Uterus (tissue), 4 donors: ENCODE measurements around the gene SIX2. TPM values are rescaled to one million over a fixed set of nuclear protein-coding genes. Genes with fewer than 3 reads are reported as not detected.

Experiments used
- DNase-seq, 2 donors: peaks; one replicate each; pipeline ENCODE4 v3.0.0-alpha.2; 2019 to 2020
- H3K27ac ChIP-seq, 2 donors: fragments of 200-600 bp; sonication (generic); 1 replicate in 1 of 2; 2 replicates in 1 of 2; pipeline ENCODE4 v1.5.1; 2016 to 2018
- H3K27me3 ChIP-seq, 2 donors: fragments of 200-600 bp; sonication (generic); one replicate each; pipeline ENCODE4 v1.5.1; 2018 to 2019; ENCODE audit warnings: control low read depth in 1 of 2
- H3K36me3 ChIP-seq, 2 donors: fragments of 200-600 bp; sonication (generic); one replicate each; pipeline ENCODE4 v1.5.1; 2019; ENCODE audit warnings: control low read depth in 1 of 2
- H3K4me1 ChIP-seq, 2 donors: fragments of 200-600 bp; sonication (generic); one replicate each; pipeline ENCODE4 v1.5.1; 2018 to 2019; ENCODE audit warnings: control low read depth in 1 of 2
- H3K4me3 ChIP-seq, 2 donors: fragments of 200-600 bp; sonication (generic); 1 replicate in 1 of 2; 2 replicates in 1 of 2; pipeline ENCODE4 v1.5.1; 2018 to 2019; ENCODE audit warnings: mild to moderate bottlenecking in 1 of 2
- H3K9me3 ChIP-seq, 2 donors: fragments of 200-600 bp; sonication (generic); one replicate each; pipeline ENCODE4 v1.5.1; 2019; ENCODE audit warnings: control low read depth in 1 of 2
- POLR2A ChIP-seq, 2 donors: fragments of 450-650 bp; IDR thresholded peaks; one replicate each; pipeline ENCODE4 v1.6.1; 2016; ENCODE audit warnings: antibody characterized with exemption in 2 of 2, mild to moderate bottlenecking in 1 of 2, moderate library complexity in 1 of 2
- intact Hi-C: fragments of 100-400 bp; cut with DNase I; formaldehyde crosslinking; loops from one replicate; pipeline ENCODE4 v1.15.1; 2023; ENCODE audit warnings: low total_unique reads
- total RNA-seq, 4 donors: library from RNA; depleted of rRNA in 3 of 4; stranded (reverse); fragments of >200 nt in 3 of 4; gene quantifications; one replicate each; pipeline versions ENCODE4 v1.1.0 to v1.2.4, GENCODE V29; 2014 to 2023
- TF ChIP-seq, protein P1 (sequence below), 4 experiments: fragments of 200-600 bp in 2 of 4; fragments of 450-650 bp in 2 of 4; sonication (generic) in 2 of 4; IDR thresholded peaks; one replicate each; pipeline ENCODE4 v1.5.1; 2016 to 2019; ENCODE audit warnings: antibody characterized with exemption in 4 of 4, mild to moderate bottlenecking in 2 of 4, moderate library complexity in 1 of 4
- donor health status: DM: yes; HTN: yes; CAD: no.

The SIX2 gene
- total RNA-seq, 4 donors from 2014 or later, result 0.24 to 0.48 TPM; not detected in 2

DNA sequence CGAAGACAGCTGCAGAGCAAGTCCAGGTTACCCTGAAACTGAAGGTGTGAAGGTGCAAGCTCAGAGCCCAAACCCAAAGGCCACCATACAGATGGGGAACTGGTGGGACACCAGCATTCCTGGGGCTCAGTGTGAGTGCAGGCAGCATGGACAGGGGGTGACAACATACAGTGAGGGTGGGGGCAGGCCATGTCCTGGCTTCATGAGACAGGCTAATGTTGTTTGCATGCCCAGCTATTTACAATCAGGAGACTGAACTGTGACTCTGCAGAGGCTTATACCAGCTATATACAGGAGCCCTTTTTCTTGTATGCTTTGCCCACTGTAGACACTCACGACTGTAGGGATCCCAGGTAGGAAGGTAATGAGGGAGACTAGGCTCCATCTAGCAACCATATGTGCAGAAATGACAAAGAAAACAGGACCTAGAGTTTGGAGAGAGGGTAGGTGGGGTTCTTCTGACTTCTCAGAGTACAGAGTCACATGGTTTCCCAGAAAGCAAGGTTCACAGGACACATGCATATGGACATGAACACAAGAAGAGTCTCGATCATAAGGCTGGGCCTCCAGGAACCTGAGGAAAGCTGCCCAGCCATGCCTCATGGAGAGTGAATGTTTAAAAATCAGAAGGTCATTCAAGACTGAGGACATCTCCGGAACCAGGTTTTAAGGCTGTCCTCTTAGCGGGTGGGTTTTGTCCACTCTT is 41.4 kb downstream of the SIX2 start:
- intact Hi-C loops, result no loop called here
- Histone ChIP-seq H3K27ac (no peak overlapping the region), H3K27me3 (no peaks in the 10 kb centered on the region), H3K9me3 (no peaks in the 10 kb centered on the region), H3K36me3 (no peaks in the 10 kb centered on the region), H3K4me1 (no peaks in the 10 kb centered on the region), H3K4me3 (no peak overlapping the region)
- no peak for DNase-seq
- no peak for TF ChIP-seq POLR2A (IDR thresholded peaks at IDR 0.05)
- TF ChIP-seq, protein P1, sequence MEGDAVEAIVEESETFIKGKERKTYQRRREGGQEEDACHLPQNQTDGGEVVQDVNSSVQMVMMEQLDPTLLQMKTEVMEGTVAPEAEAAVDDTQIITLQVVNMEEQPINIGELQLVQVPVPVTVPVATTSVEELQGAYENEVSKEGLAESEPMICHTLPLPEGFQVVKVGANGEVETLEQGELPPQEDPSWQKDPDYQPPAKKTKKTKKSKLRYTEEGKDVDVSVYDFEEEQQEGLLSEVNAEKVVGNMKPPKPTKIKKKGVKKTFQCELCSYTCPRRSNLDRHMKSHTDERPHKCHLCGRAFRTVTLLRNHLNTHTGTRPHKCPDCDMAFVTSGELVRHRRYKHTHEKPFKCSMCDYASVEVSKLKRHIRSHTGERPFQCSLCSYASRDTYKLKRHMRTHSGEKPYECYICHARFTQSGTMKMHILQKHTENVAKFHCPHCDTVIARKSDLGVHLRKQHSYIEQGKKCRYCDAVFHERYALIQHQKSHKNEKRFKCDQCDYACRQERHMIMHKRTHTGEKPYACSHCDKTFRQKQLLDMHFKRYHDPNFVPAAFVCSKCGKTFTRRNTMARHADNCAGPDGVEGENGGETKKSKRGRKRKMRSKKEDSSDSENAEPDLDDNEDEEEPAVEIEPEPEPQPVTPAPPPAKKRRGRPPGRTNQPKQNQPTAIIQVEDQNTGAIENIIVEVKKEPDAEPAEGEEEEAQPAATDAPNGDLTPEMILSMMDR (IDR thresholded peaks at IDR 0.05), result no peak

DNA sequence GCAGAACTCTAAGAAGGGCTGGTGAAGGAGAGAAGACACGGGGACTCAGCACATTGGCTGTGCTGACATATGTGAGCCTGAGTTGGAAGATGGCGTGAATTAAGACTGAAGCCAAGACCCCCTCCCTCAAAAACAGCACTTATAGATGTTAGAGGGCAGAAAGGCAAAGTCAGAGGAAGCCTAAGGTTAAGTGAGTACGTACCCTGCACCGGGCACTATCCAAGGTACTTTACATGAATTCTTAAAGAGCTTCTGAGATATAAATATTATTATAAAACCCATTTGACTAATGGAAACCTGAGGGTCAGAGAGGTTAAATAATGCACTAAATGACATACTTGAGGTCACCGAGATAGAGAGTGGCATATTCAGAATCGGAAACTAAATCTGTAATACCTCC is 42.2 kb downstream of the SIX2 start:
- no peaks in the 10 kb centered on the region for H3K4me1 ChIP-seq
- no peak overlapping the region for H3K27ac ChIP-seq
- no peaks in the 10 kb centered on the region for H3K36me3 ChIP-seq
- H3K27me3 ChIP-seq, result no peaks in the 10 kb centered on the region
- no peak for DNase-seq
- intact Hi-C loops, result no loop called here
- TF ChIP-seq POLR2A (IDR thresholded peaks at IDR 0.05), result no peak
- TF ChIP-seq, protein P1 (IDR thresholded peaks at IDR 0.05), result no peak
- no peaks in the 10 kb centered on the region for H3K9me3 ChIP-seq
- H3K4me3 ChIP-seq, result no peak overlapping the region

DNA sequence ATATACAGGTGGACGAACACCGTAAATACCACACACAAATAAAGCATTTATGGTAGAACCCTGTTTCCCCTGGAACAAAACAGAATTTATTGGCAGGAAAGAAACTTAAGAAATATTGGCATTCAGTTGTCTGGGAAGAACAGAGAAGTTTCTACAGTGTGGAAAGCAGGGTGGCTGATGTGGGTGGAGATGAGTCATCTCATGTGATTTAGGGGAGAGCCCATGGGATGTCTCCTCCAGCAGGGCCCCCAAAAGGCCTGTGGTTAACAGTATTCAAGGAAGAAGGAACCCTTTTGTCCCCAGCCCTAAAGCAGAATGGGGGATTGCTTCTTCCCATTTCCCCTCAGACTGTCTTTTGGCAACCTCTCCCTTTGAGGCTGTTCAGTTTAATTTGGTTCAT is 43.6 kb downstream of the SIX2 start:
- no peak for DNase-seq
- Histone ChIP-seq H3K27me3 (no peaks in the 10 kb centered on the region), H3K9me3 (no peaks in the 10 kb centered on the region), H3K36me3 (no peaks in the 10 kb centered on the region), H3K27ac (no peak overlapping the region), H3K4me3 (no peak overlapping the region), H3K4me1 (no peaks in the 10 kb centered on the region)
- intact Hi-C loops, result no loop called here
- TF ChIP-seq, protein P1 (IDR thresholded peaks at IDR 0.05), result no peak
- no peak for TF ChIP-seq POLR2A (IDR thresholded peaks at IDR 0.05)

DNA sequence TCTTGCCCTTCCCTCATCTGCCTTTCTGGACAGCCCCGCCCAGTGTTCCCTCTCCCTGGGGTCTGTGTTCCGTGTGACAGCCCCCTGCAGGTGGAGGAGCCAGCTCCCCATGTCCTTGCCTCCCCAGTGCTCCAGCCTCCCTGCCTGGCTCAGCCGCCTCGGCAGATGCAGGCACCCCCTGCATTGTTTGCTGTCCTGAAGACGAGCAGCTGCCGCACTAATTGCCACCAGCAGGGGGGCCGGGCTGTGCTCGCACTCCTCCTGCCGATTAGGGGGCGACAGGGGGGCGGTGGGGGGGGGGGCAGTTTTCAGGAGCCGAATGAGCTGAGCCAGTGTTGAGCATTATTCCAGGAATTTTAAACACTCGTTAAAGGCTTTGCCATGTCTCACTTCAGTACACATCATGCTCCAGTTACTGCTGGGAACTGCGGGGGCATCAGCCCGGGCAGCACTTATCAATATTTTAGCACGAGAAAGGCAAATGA is 44.5 kb downstream of the SIX2 start:
- Histone ChIP-seq H3K27me3 (no peaks in the 10 kb centered on the region), H3K4me3 (no peak overlapping the region), H3K27ac (no peak overlapping the region), H3K4me1 (no peaks in the 10 kb centered on the region), H3K9me3 (no peaks in the 10 kb centered on the region), H3K36me3 (no peaks in the 10 kb centered on the region)
- TF ChIP-seq, protein P1 (IDR thresholded peaks at IDR 0.05), result no peak
- TF ChIP-seq POLR2A (IDR thresholded peaks at IDR 0.05), result no peak
- no peak for DNase-seq
- intact Hi-C loops, result no loop called here

DNA sequence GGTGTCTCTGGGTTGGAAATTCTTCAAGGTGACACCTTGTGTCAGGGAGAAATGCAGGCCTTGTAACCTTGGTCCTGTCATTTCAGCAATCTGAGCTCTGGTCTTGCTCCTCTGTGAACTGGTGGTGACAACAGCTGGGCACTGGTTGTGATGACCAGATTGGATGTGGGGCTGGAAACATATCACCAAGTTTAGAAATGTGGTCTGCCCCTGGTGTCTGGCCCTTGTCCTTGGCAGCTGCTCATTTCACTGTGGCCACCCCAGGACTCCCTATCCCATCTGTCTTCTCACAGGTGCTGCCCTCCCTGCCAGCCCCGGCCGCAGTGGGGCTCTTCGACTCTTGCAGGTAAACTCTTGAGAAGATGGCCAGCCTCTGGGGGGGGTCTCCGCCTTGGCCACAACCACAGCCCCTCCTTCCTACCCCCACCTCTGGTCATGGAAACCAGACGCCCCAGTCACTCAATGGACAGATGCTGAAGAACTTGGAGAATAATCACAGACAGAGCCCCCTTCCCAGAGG is 47.0 kb downstream of the SIX2 start:
- H3K27me3 ChIP-seq, result no peaks in the 10 kb centered on the region
- DNase-seq, result no peak
- intact Hi-C loops, result no loop called here

More for the DNA sequence above, 47.0 kb downstream of the SIX2 start:
- no peaks in the 10 kb centered on the region for H3K9me3 ChIP-seq
- no peak for TF ChIP-seq POLR2A (IDR thresholded peaks at IDR 0.05)
- TF ChIP-seq, protein P1 (IDR thresholded peaks at IDR 0.05), result no peak
- no peaks in the 10 kb centered on the region for H3K36me3 ChIP-seq
- no peak overlapping the region for H3K4me3 ChIP-seq
- H3K4me1 ChIP-seq, result no peaks in the 10 kb centered on the region
- H3K27ac ChIP-seq, result no peak overlapping the region
